Sigmoid colon (tissue), 7 donors: ENCODE results near the gene C21orf91. TPM values are rescaled to one million over a fixed set of nuclear protein-coding genes. Genes with fewer than 3 reads are reported as not detected.
"Not testable (repeated sequence)": the region's sequence is repeated elsewhere in the genome, so short reads cannot be mapped to it uniquely, and the experiment has no call there.

Source experiments
- DNase-seq: peaks from one replicate; pipeline ENCODE4 v3.0.0-alpha.2; 2019
- H3K27ac ChIP-seq, 4 donors: fragments of 200-600 bp; sonication (generic); one replicate each; pipeline ENCODE4 v1.5.1; 2016 to 2019; ENCODE audit warnings: mild to moderate bottlenecking in 1 of 4
- H3K27me3 ChIP-seq, 3 donors: fragments of 200-600 bp; sonication (generic); one replicate each; pipeline ENCODE4 v1.5.1; 2019; ENCODE audit warnings: mild to moderate bottlenecking in 1 of 3
- H3K36me3 ChIP-seq, 4 donors: fragments of 200-600 bp; sonication (generic); one replicate each; pipeline ENCODE4 v1.5.1; 2016 to 2019
- H3K4me1 ChIP-seq, 4 donors: fragments of 200-600 bp; sonication (generic); one replicate each; pipeline ENCODE4 v1.5.1; 2017 to 2019
- H3K4me3 ChIP-seq, 4 donors: fragments of 200-600 bp; sonication (generic); one replicate each; pipeline ENCODE4 v1.5.1; 2017 to 2019; ENCODE audit warnings: mild to moderate bottlenecking in 2 of 4, moderate library complexity in 1 of 4
- H3K9me3 ChIP-seq, 4 donors: fragments of 200-600 bp in 3 of 4; sonication (generic) in 3 of 4; one replicate each; pipeline versions ENCODE4 v1.5.1 to v1.6.1; 2013 to 2019
- CTCF ChIP-seq, 4 experiments: fragments of 450-650 bp in 3 of 4; fragments of 200-600 bp in 1 of 4; IDR thresholded peaks; one replicate each; pipeline ENCODE4 v1.5.1; 2016 to 2019; ENCODE audit warnings: antibody characterized with exemption in 4 of 4, mild to moderate bottlenecking in 3 of 4, moderate library complexity in 2 of 4
- EP300 ChIP-seq, 4 donors: sonication (generic); formaldehyde crosslinking; IDR thresholded peaks; one replicate each; pipeline ENCODE4 v1.6.1; 2017; ENCODE audit warnings: antibody characterized with exemption in 4 of 4
- POLR2A ChIP-seq, 2 donors: fragments of 450-650 bp; IDR thresholded peaks; one replicate each; pipeline ENCODE4 v1.6.1; 2016; ENCODE audit warnings: antibody characterized with exemption in 2 of 2, mild to moderate bottlenecking in 2 of 2, moderate library complexity in 2 of 2
- POLR2AphosphoS5 ChIP-seq, 4 donors: sonication (generic); formaldehyde crosslinking; IDR thresholded peaks; one replicate each; pipeline ENCODE4 v1.6.1; 2017; ENCODE audit warnings: antibody characterized with exemption in 4 of 4
- WGBS, 2 donors: extraction: QIAGEN DNeasy Blood & Tissue Kit; methylation state at CpG; one replicate each; pipeline ENCODE4 v1.1.7; 2013; 5-methylcytosine and 5-hydroxymethylcytosine counted together
- intact Hi-C: fragments of 100-400 bp; cut with DNase I; formaldehyde crosslinking; loops from one replicate; pipeline ENCODE4 v1.15.1; 2023
- polyA plus RNA-seq, 3 donors: library from polyadenylated mRNA; stranded (reverse); fragments of 200-250 nt; gene quantifications; one replicate each; pipeline ENCODE4 v1.2.3, GENCODE V29; 2013
- total RNA-seq, 4 donors: library from RNA; depleted of rRNA; stranded (reverse); fragments of >200 nt; gene quantifications; one replicate each; pipeline ENCODE4 v1.1.0, GENCODE V29; 2016
- donor health status: healthy with polysubstance abuse.
- donor health status: Bipolar disorder and iron deficiency.
- donor health status: healthy.

C21orf91 gene
- total and polyA plus RNA-seq, 7 donors = 2.4 to 12.8 (median 6.4) TPM

- TF ChIP-seq EP300 (IDR thresholded peaks at IDR 0.05) (no peak), POLR2AphosphoS5 (IDR thresholded peaks at IDR 0.05) (no peak), POLR2A (IDR thresholded peaks at IDR 0.05) (no peak), CTCF (IDR thresholded peaks at IDR 0.05) (no peak)
- DNase-seq = no peak
- H3K27ac ChIP-seq = no peak overlapping the region
- H3K27me3 ChIP-seq = no peaks in the 10 kb centered on the region
- H3K36me3 ChIP-seq = no peaks in the 10 kb centered on the region
- intact Hi-C loops = no loop called here
- H3K4me3 ChIP-seq = no peak overlapping the region
- 48 to 61% methylated on average over 1 of the region's 1 CpG for WGBS, 2 donors
- no peaks in the 10 kb centered on the region for H3K4me1 ChIP-seq
- H3K9me3 ChIP-seq = no peaks in the 10 kb centered on the region
Observed at GRCh38 chr21:17777072-17777765, 41.9 kb downstream of the C21orf91 start.

- TF ChIP-seq POLR2AphosphoS5 (IDR thresholded peaks at IDR 0.05) (no peak), EP300 (IDR thresholded peaks at IDR 0.05) (no peak), CTCF (IDR thresholded peaks at IDR 0.05) (no peak), POLR2A (IDR thresholded peaks at IDR 0.05) (no peak)
- no peak for DNase-seq
- no peaks in the 10 kb centered on the region for H3K4me1 ChIP-seq
- no peaks in the 10 kb centered on the region for H3K27me3 ChIP-seq
- no peaks in the 10 kb centered on the region for H3K36me3 ChIP-seq
- peaks cover 0 to 3% (median 0%) of the 10 kb centered on the region in 4 donors for H3K9me3 ChIP-seq
- H3K27ac ChIP-seq = no peak overlapping the region
- intact Hi-C loops = no loop called here
- H3K4me3 ChIP-seq = no peak overlapping the region
- 57 to 60% methylated on average over 17 of the region's 17 CpGs for WGBS, 2 donors
Observed at GRCh38 chr21:17775431-17776126, 43.6 kb downstream of the C21orf91 start.

- DNase-seq, H3K36me3 ChIP-seq, H3K4me1 ChIP-seq, intact Hi-C loops, H3K27ac ChIP-seq, H3K4me3 ChIP-seq, H3K9me3 ChIP-seq, H3K27me3 ChIP-seq: not testable (repeated sequence)
- WGBS, 2 donors = 92 to 93% methylated on average over 7 of the region's 7 CpGs
Observed at GRCh38 chr21:17775021-17775420, 44.1 kb downstream of the C21orf91 start.

GRCh38 chr21:17769447-17769845, 49.7 kb downstream of the C21orf91 start:
- 24 to 69% methylated on average over 3 of the region's 3 CpGs for WGBS, 2 donors
- Histone ChIP-seq H3K36me3 (no peaks in the 10 kb centered on the region), H3K4me3 (no peak overlapping the region), H3K27me3 (no peaks in the 10 kb centered on the region), H3K4me1 (no peaks in the 10 kb centered on the region), H3K27ac (no peak overlapping the region), H3K9me3 (peaks cover 0 to 3% (median 0%) of the 10 kb centered on the region in 4 donors)
- TF ChIP-seq POLR2AphosphoS5 (IDR thresholded peaks at IDR 0.05) = no peak
- TF ChIP-seq CTCF (IDR thresholded peaks at IDR 0.05) = no peak
- TF ChIP-seq POLR2A (IDR thresholded peaks at IDR 0.05) = no peak
- no peak for TF ChIP-seq EP300 (IDR thresholded peaks at IDR 0.05)
- DNase-seq = no peak
- intact Hi-C loops = no loop called here

GRCh38 chr21:17768840-17769446, 50.2 kb downstream of the C21orf91 start:
- TF ChIP-seq POLR2AphosphoS5 (IDR thresholded peaks at IDR 0.05) = no peak
- DNase-seq = no peak
- WGBS, 2 donors = 23 to 56% methylated on average over 3 of the region's 3 CpGs

More at GRCh38 chr21:17768840-17769446, 50.2 kb downstream of the C21orf91 start:
- Histone ChIP-seq H3K4me3 (no peak overlapping the region), H3K36me3 (no peaks in the 10 kb centered on the region), H3K27me3 (no peaks in the 10 kb centered on the region), H3K27ac (no peak overlapping the region), H3K9me3 (peaks cover 0 to 3% (median 0%) of the 10 kb centered on the region in 4 donors), H3K4me1 (no peaks in the 10 kb centered on the region)
- intact Hi-C loops = no loop called here
